ENCODE results near the gene SERPINF2.

GRCh38 chr17:1735834-1736347, 6.8 kb upstream of the SERPINF2 start:
- TF ChIP-seq POLR2AphosphoS5 (IDR thresholded peaks at IDR 0.05; ENCODE audit: low read depth, low read length) (no peak), TAF1 (IDR thresholded peaks at IDR 0.05; ENCODE audit: low read depth, low read length) (no peak), POLR2A (IDR thresholded peaks at IDR 0.05; ENCODE audit: low read depth, low read length) (no peak), POU2F2 (IDR thresholded peaks at IDR 0.05; ENCODE audit: low read depth, low read length) (no peak)

Measured in GM12891 (cell line).